ENCODE measurements around the gene GGTA1. TPM values are rescaled to one million over a fixed set of nuclear protein-coding genes. Genes with fewer than 3 reads are reported as not detected.

GGTA1 gene
- total and polyA plus RNA-seq, 10 donors, result 11.2 to 44.9 (median 23.3) TPM

DNA sequence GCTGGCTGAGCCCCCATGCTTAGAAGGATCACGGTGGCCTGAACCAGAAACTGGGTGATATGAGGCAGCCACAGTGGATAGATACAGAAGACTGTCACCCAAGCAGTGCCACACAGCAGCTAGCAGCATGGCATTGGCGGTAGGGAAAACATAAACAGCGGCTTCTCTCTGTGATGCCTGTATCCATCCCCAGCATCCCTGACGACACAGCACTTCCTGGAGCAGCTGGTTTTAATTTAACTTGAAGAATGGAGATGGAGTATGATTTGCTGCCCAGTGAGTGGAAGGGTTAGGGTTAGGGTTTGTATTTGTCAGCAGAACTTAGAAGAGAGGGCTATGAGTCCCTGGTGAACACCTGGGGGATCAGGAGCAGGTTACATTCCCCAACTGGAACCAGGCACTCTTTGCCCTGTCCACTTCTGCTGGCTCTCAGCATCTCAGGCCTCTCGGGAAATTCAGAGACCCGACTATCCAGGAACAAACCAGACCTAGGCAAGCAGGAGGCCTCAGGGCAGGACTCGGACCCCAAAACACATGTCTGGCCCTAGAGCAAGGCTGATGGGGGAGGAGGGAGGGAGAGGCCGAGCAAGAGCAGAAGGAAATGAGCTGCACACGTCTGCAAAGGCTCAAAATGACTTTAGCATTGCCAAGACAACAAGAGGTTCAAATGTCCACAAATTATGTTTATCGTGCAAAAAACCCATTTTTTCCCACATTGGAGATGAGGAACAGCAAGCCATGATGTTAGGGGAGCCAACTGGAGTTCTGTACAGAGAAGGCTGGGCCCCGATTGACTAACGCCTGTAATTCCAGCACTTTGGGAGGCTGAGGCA is 6.5 kb upstream of the GGTA1 start:
- no peak for TF ChIP-seq POLR2A (IDR thresholded peaks at IDR 0.05)
- TF ChIP-seq POLR2AphosphoS5 (IDR thresholded peaks at IDR 0.05), result no peak
- TF ChIP-seq, protein P1, sequence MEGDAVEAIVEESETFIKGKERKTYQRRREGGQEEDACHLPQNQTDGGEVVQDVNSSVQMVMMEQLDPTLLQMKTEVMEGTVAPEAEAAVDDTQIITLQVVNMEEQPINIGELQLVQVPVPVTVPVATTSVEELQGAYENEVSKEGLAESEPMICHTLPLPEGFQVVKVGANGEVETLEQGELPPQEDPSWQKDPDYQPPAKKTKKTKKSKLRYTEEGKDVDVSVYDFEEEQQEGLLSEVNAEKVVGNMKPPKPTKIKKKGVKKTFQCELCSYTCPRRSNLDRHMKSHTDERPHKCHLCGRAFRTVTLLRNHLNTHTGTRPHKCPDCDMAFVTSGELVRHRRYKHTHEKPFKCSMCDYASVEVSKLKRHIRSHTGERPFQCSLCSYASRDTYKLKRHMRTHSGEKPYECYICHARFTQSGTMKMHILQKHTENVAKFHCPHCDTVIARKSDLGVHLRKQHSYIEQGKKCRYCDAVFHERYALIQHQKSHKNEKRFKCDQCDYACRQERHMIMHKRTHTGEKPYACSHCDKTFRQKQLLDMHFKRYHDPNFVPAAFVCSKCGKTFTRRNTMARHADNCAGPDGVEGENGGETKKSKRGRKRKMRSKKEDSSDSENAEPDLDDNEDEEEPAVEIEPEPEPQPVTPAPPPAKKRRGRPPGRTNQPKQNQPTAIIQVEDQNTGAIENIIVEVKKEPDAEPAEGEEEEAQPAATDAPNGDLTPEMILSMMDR (IDR thresholded peaks at IDR 0.05 in 8 of 11, conservative IDR thresholded peaks at IDR 0.05 in 3 of 11), result no peak
- Histone ChIP-seq H3K4me3 (no peak overlapping the region), H3K27me3 (replicated peaks in 1 of 7) (peaks cover 0 to 29% (median 0%) of the 10 kb centered on the region in 7 donors), H3K4me1 (peaks cover 0 to 20% (median 9%) of the 10 kb centered on the region in 6 donors), H3K9me3 (peaks cover 0 to 7% (median 0%) of the 10 kb centered on the region in 8 donors), H3K36me3 (no peaks in the 10 kb centered on the region), H3K27ac (peak overlapping the region in 1 of 8 donors; percentile 30)
- intact Hi-C loops (cut with DNase I; ENCODE audit: low total_unique reads), result no loop called here
- WGBS, 5 donors, result 65 to 80% (median 75%) methylated on average over 10 to 12 of the region's 12 CpGs
- DNase-seq, result no peak

DNA sequence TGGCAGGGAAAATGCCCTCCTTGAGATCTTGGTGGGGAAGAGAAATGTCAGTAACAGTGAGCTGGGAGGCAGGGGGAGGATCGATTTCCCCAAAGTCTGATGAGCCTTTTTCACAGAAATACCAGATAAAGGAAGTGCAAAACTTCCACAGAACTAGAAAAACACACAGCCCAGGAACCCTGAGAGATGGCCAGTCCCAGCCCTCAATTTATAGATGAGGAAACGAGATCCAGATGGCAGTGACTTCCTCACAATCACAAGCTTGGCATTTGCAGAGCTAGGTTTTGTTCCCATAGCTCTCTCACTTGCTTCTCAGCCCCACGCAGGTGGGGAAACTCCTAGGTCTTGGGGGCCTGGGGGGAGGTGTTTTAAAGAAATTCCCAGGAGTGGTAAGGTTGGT is 3.8 kb upstream of the GGTA1 start:
- no peak for DNase-seq
- Histone ChIP-seq H3K36me3 (no peaks in the 10 kb centered on the region), H3K27me3 (replicated peaks in 1 of 7) (peaks cover 0 to 56% (median 21%) of the 10 kb centered on the region in 7 donors), H3K27ac (peak overlapping the region in 5 of 8 donors; percentile 33 to 65 (median 55)), H3K9me3 (peaks cover 0 to 4% (median 0%) of the 10 kb centered on the region in 8 donors), H3K4me1 (peaks cover 15 to 40% (median 23%) of the 10 kb centered on the region in 6 donors), H3K4me3 (no peak overlapping the region)
- TF ChIP-seq, protein P1 (IDR thresholded peaks at IDR 0.05 in 8 of 11, conservative IDR thresholded peaks at IDR 0.05 in 3 of 11), result no peak
- TF ChIP-seq POLR2AphosphoS5 (IDR thresholded peaks at IDR 0.05) (no peak), POLR2A (IDR thresholded peaks at IDR 0.05) (no peak)
- WGBS, 5 donors, result 22 to 38% (median 30%) methylated on average over 3 of the region's 3 CpGs
- intact Hi-C loops (cut with DNase I; ENCODE audit: low total_unique reads), result no loop called here

DNA sequence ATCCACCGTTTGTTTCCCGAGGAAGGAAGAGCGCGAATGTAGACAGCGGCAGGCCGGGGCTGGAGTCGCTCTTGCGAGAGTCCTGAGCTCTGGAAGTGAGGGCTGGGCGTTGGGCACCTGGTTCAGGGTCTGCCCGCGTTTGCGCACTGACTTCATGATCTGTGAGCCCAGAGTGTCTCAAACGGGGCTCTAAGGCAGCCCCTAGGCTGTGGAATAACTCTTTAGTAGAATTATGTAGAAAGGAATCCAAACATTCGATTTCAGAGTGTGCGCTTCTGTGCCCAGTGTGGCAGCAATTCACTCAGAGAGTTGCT is 478 bp upstream of the GGTA1 start:
- Histone ChIP-seq H3K27ac (peak overlapping the region; percentile 63 to 88 (median 84)), H3K4me3 (peak overlapping the region in 7 of 8 donors; percentile 45 to 72 (median 50)), H3K9me3 (peaks cover 0 to 8% (median 2%) of the 10 kb centered on the region in 8 donors), H3K4me1 (peaks cover 21 to 48% (median 33%) of the 10 kb centered on the region in 6 donors), H3K36me3 (no peaks in the 10 kb centered on the region), H3K27me3 (replicated peaks in 1 of 7) (peaks cover 0 to 72% (median 23%) of the 10 kb centered on the region in 7 donors)
- TF ChIP-seq POLR2AphosphoS5 (IDR thresholded peaks at IDR 0.05) (no peak), POLR2A (IDR thresholded peaks at IDR 0.05) (no peak)
- TF ChIP-seq, protein P1 (IDR thresholded peaks at IDR 0.05 in 8 of 11, conservative IDR thresholded peaks at IDR 0.05 in 3 of 11), result no peak
- WGBS, 5 donors, result 15 to 20% (median 17%) methylated on average over 12 to 15 of the region's 15 CpGs
- no peak for DNase-seq
- intact Hi-C loops (cut with DNase I; ENCODE audit: low total_unique reads), result no loop called here

DNA sequence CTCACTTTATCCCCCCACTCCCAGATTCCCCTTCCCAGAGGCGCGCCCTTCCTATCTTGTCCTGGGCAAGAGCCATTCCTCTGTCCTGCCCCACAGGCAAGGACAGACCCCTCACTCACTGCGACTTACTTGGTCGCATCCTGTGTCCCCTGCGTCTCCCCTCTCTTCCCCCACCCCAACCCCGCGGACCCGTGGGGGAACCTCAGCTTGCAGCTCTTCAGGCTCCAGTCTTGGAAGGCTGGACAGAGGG is 542 bp downstream of the GGTA1 start:
- H3K27ac ChIP-seq, result peak overlapping the region in 7 of 8 donors; percentile 76 to 88 (median 84)
- WGBS, 5 donors, result 0 to 2% (median 1%) methylated on average over 8 of the region's 8 CpGs
- no peak for TF ChIP-seq POLR2A (IDR thresholded peaks at IDR 0.05)
- TF ChIP-seq, protein P1 (IDR thresholded peaks at IDR 0.05 in 8 of 11, conservative IDR thresholded peaks at IDR 0.05 in 3 of 11), result no peak
- no peak for TF ChIP-seq POLR2AphosphoS5 (IDR thresholded peaks at IDR 0.05)
- peaks cover 0 to 72% (median 23%) of the 10 kb centered on the region in 7 donors for H3K27me3 ChIP-seq (replicated peaks in 1 of 7)
- peak overlapping the region; percentile 40 to 72 (median 50) for H3K4me3 ChIP-seq
- H3K9me3 ChIP-seq, result peaks cover 0 to 8% (median 2%) of the 10 kb centered on the region in 8 donors
- H3K36me3 ChIP-seq, result no peaks in the 10 kb centered on the region
- no peak for DNase-seq
- intact Hi-C loops (cut with DNase I; ENCODE audit: low total_unique reads), result loop anchor here (5.0 kb wide), 1 partner anchor 37 kb away; no protein-coding TSS in a partner anchor
- peaks cover 21 to 48% (median 35%) of the 10 kb centered on the region in 6 donors for H3K4me1 ChIP-seq
